Spleen (tissue), 7 donors: ENCODE measurements around the gene EPN2.

ENCODE experiments used
- CTCF ChIP-seq, 11 experiments: fragments of 200-600 bp in 7 of 11; fragments of 450-650 bp in 4 of 11; sonication (generic) in 4 of 11; IDR thresholded peaks in 8 of 11; conservative IDR thresholded peaks in 3 of 11; 1 replicate in 7 of 11; 2 replicates in 4 of 11; pipeline versions ENCODE4 v1.4.0 to v1.8.0; 2016 to 2021; ENCODE audit warnings: antibody characterized with exemption in 11 of 11, inconsistent platforms in 4 of 11, mild to moderate bottlenecking in 1 of 11
- POLR2A ChIP-seq, 3 donors: fragments of 450-650 bp; IDR thresholded peaks; one replicate each; pipeline ENCODE4 v1.5.1; 2017; ENCODE audit warnings: antibody characterized with exemption in 3 of 3, mild to moderate bottlenecking in 1 of 3
- POLR2AphosphoS5 ChIP-seq, 3 donors: sonication (generic); formaldehyde crosslinking; IDR thresholded peaks; one replicate each; pipeline ENCODE4 v1.5.1; 2017; ENCODE audit warnings: antibody characterized with exemption in 3 of 3
- donor health status: DM: no; HTN: no; CAD: no; lungs with moderate emphysema.
- donor health status: DM: no; HTN: no; CAD: no.
- donor health status: DM: no; HTN: no; CAD: no.

- no peak for TF ChIP-seq CTCF (IDR thresholded peaks at IDR 0.05 in 8 of 11, conservative IDR thresholded peaks at IDR 0.05 in 3 of 11)
- no peak for TF ChIP-seq POLR2A (IDR thresholded peaks at IDR 0.05)
- no peak for TF ChIP-seq POLR2AphosphoS5 (IDR thresholded peaks at IDR 0.05)
These were observed 138.6 kb downstream of the EPN2 start for GRCh38 chr17:19375732-19376131.
